ENCODE data around the gene USP32. TPM values are rescaled to one million over a fixed set of nuclear protein-coding genes. Genes with fewer than 3 reads are reported as not detected.
A peak's percentile ranks its signal among the peaks of the same experiment; 100 is the strongest.
"Not testable (repeated sequence)": the region's sequence is repeated elsewhere in the genome, so short reads cannot be mapped to it uniquely, and the experiment has no call there.

Gene USP32
- total RNA-seq, 2 experiments from 2014 or later, result 32.3 to 33.1 TPM

- Mint-ChIP-seq H3K9me3 (ENCODE audit: low read depth) (no peaks in the 10 kb centered on the region), H3K4me3 (no peak overlapping the region), H3K4me1 (peaks cover 58% of the 10 kb centered on the region), H3K27ac (no peak overlapping the region), H3K27me3 (no peaks in the 10 kb centered on the region), H3K36me3 (ENCODE audit: low read depth) (no peaks in the 10 kb centered on the region)
- DNase-seq, result no peak
- intact Hi-C loops (cut with DNase I, micrococcal nuclease), result no loop called here
- POLR2A ChIA-PET, result no interaction called here
- CTCF ChIA-PET, result interaction anchor here (0.6 to 1.0 kb wide), 2 partner anchors 17 to 32 kb away, joined by 3 to 4 read pairs; no protein-coding TSS in a partner anchor
- ATAC-seq, result no peak
These were observed 3.2 kb downstream of the USP32 start for GRCh38 chr17:60388742-60389141.

- H3K4me1 Mint-ChIP-seq, result peaks cover 53% of the 10 kb centered on the region
- H3K27me3 Mint-ChIP-seq, result no peaks in the 10 kb centered on the region
- no peaks in the 10 kb centered on the region for H3K36me3 Mint-ChIP-seq (ENCODE audit: low read depth)
- POLR2A ChIA-PET, result no interaction called here
- no peak overlapping the region for H3K4me3 Mint-ChIP-seq
- no peak for DNase-seq
- CTCF ChIA-PET, result interaction anchor here (0.5 kb wide), 1 partner anchor 771 kb away, joined by 4 read pairs; no protein-coding TSS in a partner anchor
- H3K9me3 Mint-ChIP-seq (ENCODE audit: low read depth), result no peaks in the 10 kb centered on the region
- no peak for ATAC-seq
- intact Hi-C loops (cut with DNase I, micrococcal nuclease), result no loop called here
- no peak overlapping the region for H3K27ac Mint-ChIP-seq
These were observed 4.3 kb downstream of the USP32 start for GRCh38 chr17:60387666-60388065.

DNA sequence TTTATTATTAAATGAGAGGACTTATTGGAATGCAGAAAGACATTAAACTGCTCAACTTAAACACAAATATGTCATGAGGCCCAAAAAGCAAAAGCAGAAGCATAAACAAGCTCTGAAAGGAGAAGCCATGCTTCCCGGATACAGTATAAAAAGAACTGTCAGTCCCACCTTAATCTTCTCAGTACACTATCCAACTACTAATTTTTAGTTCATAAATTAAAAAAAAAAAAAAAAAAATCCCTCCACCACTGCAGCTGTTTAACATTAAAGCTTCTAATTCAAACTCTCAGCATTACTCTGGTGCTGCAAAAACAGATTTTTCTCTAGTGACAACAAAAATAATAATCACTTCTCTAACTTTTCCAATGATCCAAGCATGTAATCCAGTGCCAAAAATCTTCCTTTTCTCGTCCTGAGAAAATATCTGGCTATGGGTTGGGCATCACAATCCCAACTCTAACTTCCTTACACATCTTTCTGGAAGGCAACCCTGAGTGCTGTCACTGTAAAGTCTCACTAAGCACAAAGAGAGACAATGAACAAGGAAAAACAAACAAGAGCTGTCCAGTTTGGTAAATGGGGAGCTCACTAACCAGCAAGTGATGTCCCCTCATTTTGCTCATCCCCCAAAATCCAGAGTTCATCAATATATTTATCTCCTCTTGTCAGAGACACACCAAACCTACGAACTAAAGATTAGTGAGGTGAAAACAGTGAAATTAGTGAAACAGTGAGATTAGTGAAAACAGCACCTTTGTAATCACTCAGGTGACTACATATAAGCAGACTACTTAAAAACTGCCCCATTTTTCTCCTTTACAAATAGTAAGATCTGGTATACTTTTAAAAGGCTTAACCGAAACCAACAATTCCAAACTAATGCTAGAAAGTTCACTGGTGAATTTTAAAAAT, 5.5 kb downstream of the USP32 start:
- no peak for ATAC-seq
- POLR2A ChIA-PET, result no interaction called here
- no peaks in the 10 kb centered on the region for H3K9me3 Mint-ChIP-seq (ENCODE audit: low read depth)
- H3K4me1 Mint-ChIP-seq, result peaks cover 52% of the 10 kb centered on the region
- H3K36me3 Mint-ChIP-seq (ENCODE audit: low read depth), result no peaks in the 10 kb centered on the region
- H3K4me3 Mint-ChIP-seq, result no peak overlapping the region
- no peak overlapping the region for H3K27ac Mint-ChIP-seq
- no peak for DNase-seq
- CTCF ChIA-PET, result interaction anchor here (1.2 kb wide), 1 partner anchor 309 kb away, joined by 3 read pairs; no protein-coding TSS in a partner anchor
- H3K27me3 Mint-ChIP-seq, result no peaks in the 10 kb centered on the region
- intact Hi-C loops (cut with DNase I, micrococcal nuclease), result no loop called here

- H3K36me3 Mint-ChIP-seq (ENCODE audit: low read depth); ATAC-seq; CTCF ChIA-PET; intact Hi-C loops (cut with DNase I, micrococcal nuclease); H3K27me3 Mint-ChIP-seq; H3K9me3 Mint-ChIP-seq (ENCODE audit: low read depth); H3K4me3 Mint-ChIP-seq; H3K27ac Mint-ChIP-seq; DNase-seq; POLR2A ChIA-PET: not testable (repeated sequence)
- H3K4me1 Mint-ChIP-seq, result peaks cover 41% of the 10 kb centered on the region
These were observed 7.0 kb downstream of the USP32 start for GRCh38 chr17:60384921-60385320.

DNA sequence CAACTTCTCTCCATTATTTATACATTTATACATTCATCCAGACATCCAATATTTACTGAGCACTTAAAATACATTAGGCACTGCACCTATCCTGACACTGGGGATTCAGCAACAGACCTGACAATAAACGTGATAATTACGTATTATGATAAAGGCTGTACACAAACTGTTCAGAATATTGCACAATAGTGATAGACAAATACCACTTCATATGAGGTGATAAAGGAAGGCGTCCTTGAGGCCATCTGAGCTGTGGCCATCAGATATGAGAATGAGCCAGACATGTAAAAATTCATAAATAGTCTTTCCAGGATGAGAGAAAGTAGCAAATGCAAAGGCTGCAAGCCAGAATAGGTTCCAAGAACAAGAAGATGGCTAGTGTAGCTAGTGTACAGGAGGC, 8.6 kb downstream of the USP32 start:
- intact Hi-C loops (cut with DNase I, micrococcal nuclease), result no loop called here
- ATAC-seq, result no peak

GRCh38 chr17:60381958-60382357, 10.0 kb downstream of the USP32 start:
- ChIA-PET CTCF (no interaction called here), POLR2A (no interaction called here)
- Mint-ChIP-seq H3K27ac (no peak overlapping the region), H3K9me3 (ENCODE audit: low read depth) (no peaks in the 10 kb centered on the region), H3K27me3 (no peaks in the 10 kb centered on the region), H3K4me1 (peaks cover 29% of the 10 kb centered on the region), H3K36me3 (ENCODE audit: low read depth) (no peaks in the 10 kb centered on the region), H3K4me3 (no peak overlapping the region)
- DNase-seq (no peak), ATAC-seq (no peak)
- intact Hi-C loops (cut with DNase I, micrococcal nuclease), result no loop called here

More for the DNA sequence above, 8.6 kb downstream of the USP32 start:
- Mint-ChIP-seq H3K4me3 (no peak overlapping the region), H3K36me3 (ENCODE audit: low read depth) (no peaks in the 10 kb centered on the region), H3K27me3 (no peaks in the 10 kb centered on the region), H3K27ac (no peak overlapping the region), H3K9me3 (ENCODE audit: low read depth) (no peaks in the 10 kb centered on the region), H3K4me1 (peaks cover 34% of the 10 kb centered on the region)
- DNase-seq, result no peak
- ChIA-PET CTCF (interaction anchor here (0.7 kb wide), 1 partner anchor 20 kb away, joined by 5 read pairs; no protein-coding TSS in a partner anchor), POLR2A (interaction anchor here (1.1 kb wide), 1 partner anchor 419 kb away, joined by 4 read pairs; the partner anchor contains the start of gene RNFT1)

- H3K27ac Mint-ChIP-seq; DNase-seq; H3K36me3 Mint-ChIP-seq (ENCODE audit: low read depth); intact Hi-C loops (cut with DNase I, micrococcal nuclease); POLR2A ChIA-PET; H3K4me3 Mint-ChIP-seq; H3K9me3 Mint-ChIP-seq (ENCODE audit: low read depth); H3K27me3 Mint-ChIP-seq; ATAC-seq: not testable (repeated sequence)
- CTCF ChIA-PET, result interaction anchor here (0.6 kb wide), 1 partner anchor 464 kb away, joined by 3 read pairs; no protein-coding TSS in a partner anchor
- H3K4me1 Mint-ChIP-seq, result peaks cover 13% of the 10 kb centered on the region
These were observed 12.5 kb downstream of the USP32 start for GRCh38 chr17:60379461-60379860.

DNA sequence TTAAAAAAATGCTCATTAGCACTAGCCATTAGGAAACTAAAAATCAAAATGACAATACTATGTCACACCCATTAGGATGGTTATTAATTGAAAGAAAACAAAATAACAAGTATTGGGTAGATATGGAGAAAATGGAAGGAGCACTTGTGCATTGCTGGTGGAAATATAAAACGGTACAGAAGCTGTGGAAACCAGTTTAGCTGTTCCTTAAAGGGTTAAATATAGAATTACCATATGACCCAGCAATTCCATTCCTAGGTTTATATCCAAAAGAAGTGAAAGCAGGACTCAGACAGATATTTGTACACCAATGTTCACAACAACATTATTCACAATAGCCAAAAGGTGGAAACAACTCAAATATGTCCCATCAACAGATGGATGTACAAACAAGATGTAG, 13.7 kb downstream of the USP32 start:
- H3K36me3 Mint-ChIP-seq (ENCODE audit: low read depth); H3K27ac Mint-ChIP-seq; H3K4me3 Mint-ChIP-seq; intact Hi-C loops (cut with DNase I, micrococcal nuclease); H3K27me3 Mint-ChIP-seq; H3K9me3 Mint-ChIP-seq (ENCODE audit: low read depth); DNase-seq; POLR2A ChIA-PET; CTCF ChIA-PET; H3K4me1 Mint-ChIP-seq; ATAC-seq: not testable (repeated sequence)

GRCh38 chr17:60372790-60373483, 19.0 kb downstream of the USP32 start:
- Mint-ChIP-seq H3K36me3 (ENCODE audit: low read depth) (no peaks in the 10 kb centered on the region), H3K27me3 (no peaks in the 10 kb centered on the region), H3K4me3 (no peak overlapping the region), H3K4me1 (peaks cover 16% of the 10 kb centered on the region), H3K27ac (no peak overlapping the region), H3K9me3 (ENCODE audit: low read depth) (no peaks in the 10 kb centered on the region)
- ATAC-seq (peak; percentile 98), DNase-seq (peak; percentile 14)
- intact Hi-C loops (cut with DNase I, micrococcal nuclease), result no loop called here
- ChIA-PET POLR2A (interaction anchor here (0.6 kb wide), 1 partner anchor 34 kb away, joined by 3 read pairs; no protein-coding TSS in a partner anchor), CTCF (interaction anchor here (0.6 kb wide), 1 partner anchor 337 kb away, joined by 3 read pairs; no protein-coding TSS in a partner anchor)

GRCh38 chr17:60371818-60372510, 20.0 kb downstream of the USP32 start:
- intact Hi-C loops (cut with DNase I, micrococcal nuclease), result no loop called here
- Mint-ChIP-seq H3K27me3 (no peaks in the 10 kb centered on the region), H3K4me1 (peaks cover 16% of the 10 kb centered on the region), H3K9me3 (ENCODE audit: low read depth) (no peaks in the 10 kb centered on the region), H3K36me3 (ENCODE audit: low read depth) (no peaks in the 10 kb centered on the region), H3K4me3 (no peak overlapping the region), H3K27ac (no peak overlapping the region)
- ATAC-seq, result no peak
- POLR2A ChIA-PET, result no interaction called here
- CTCF ChIA-PET, result interaction anchor here (0.9 kb wide), 1 partner anchor 17 kb away, joined by 3 read pairs; no protein-coding TSS in a partner anchor
- no peak for DNase-seq

DNA sequence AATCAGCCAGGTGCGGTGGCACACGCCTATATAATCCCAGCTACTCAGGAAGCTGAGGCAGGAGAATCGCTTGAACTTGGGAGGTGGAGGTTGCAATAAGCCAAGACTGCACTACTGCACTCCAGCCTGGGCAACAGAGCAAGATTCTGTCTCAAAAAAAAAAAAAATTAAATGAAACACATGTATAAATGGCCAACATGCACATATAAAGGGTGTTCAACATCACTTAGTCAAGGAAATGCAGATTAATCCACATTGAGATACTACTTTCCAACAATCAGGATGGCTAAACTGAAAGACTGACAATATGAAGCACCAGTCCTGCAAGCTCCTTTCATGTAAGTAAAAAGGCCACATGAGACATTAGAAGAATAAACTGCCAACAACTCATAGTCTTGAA, 20.5 kb downstream of the USP32 start:
- H3K4me3 Mint-ChIP-seq, result no peak overlapping the region
- ATAC-seq (no peak), DNase-seq (no peak)
- intact Hi-C loops (cut with DNase I, micrococcal nuclease), result no loop called here
- H3K27me3 Mint-ChIP-seq, result no peaks in the 10 kb centered on the region
- H3K36me3 Mint-ChIP-seq (ENCODE audit: low read depth), result no peaks in the 10 kb centered on the region
- H3K4me1 Mint-ChIP-seq, result peaks cover 16% of the 10 kb centered on the region
- H3K9me3 Mint-ChIP-seq (ENCODE audit: low read depth), result no peaks in the 10 kb centered on the region
- ChIA-PET POLR2A (no interaction called here), CTCF (interaction anchor here (0.9 kb wide), 1 partner anchor 17 kb away, joined by 3 read pairs; no protein-coding TSS in a partner anchor)
- H3K27ac Mint-ChIP-seq, result no peak overlapping the region

Data from activated CD4-positive, alpha-beta T cell treated with anti-CD3 and anti-CD28 coated beads for 36 hours (primary cell).